Measurements from ENCODE around the gene DDX10. TPM values are rescaled to one million over a fixed set of nuclear protein-coding genes. Genes with fewer than 3 reads are reported as not detected.
"Not testable (repeated sequence)": the region's sequence is repeated elsewhere in the genome, so short reads cannot be mapped to it uniquely, and the experiment has no call there.

The DDX10 gene
- total and polyA plus RNA-seq, 2 of the 8 experiments (the other 6 are each of a cell fraction or from before 2014, with no cell fraction given) = 49.2 to 52.2 TPM

DNA sequence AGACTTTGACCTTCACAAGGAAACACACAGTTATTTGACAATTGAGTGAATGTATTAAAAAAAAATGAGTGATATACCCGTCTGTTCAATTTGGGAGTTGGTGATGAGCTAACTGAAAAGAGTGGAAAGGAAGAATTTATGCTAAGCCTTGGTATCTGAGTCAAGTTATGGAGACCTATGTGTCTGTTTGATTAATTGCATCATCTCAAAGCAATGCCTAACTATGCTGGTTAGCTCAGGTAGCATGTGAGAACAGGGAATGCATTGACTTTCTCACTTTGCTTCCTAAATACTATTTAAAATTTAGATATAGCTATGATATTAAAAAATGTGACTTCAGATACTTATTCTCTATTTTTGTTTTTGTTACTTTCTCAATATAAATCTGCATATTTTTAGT lies 110.5 kb downstream of the DDX10 start (continued):
- TF ChIP-seq TAF7 (optimal IDR thresholded peaks at IDR 0.05; ENCODE audit: borderline replicate concordance, low read depth, low read length) (no peak), POLR2A (IDR thresholded peaks at IDR 0.05; ENCODE audit: control extremely low read depth in 1 of 2, low read depth in 2 of 2, low read length in 2 of 2) (no peak), CBX8 (IDR thresholded peaks at IDR 0.05; ENCODE audit: borderline replicate concordance, low read depth, low read length) (no peak)
- TF ChIP-seq, protein P1, sequence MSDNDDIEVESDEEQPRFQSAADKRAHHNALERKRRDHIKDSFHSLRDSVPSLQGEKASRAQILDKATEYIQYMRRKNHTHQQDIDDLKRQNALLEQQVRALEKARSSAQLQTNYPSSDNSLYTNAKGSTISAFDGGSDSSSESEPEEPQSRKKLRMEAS (IDR thresholded peaks at IDR 0.05) = no peak

DNA sequence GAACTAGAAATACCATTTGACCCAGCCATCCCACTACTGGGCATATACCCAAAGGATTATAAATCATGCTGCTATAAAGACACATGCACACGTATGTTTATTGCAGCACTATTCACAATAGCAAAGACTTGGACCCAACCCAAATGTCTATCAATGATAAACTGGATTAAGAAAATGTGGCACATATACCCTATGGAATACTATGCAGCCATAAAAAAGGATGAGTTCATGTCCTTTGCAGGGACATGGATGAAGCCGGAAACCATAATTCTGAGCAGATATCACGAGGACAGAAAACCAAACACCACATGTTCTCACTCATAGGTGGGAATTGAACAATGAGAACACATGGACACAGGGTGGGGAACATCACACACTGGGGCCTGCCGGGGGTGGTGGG lies 114.3 kb downstream of the DDX10 start:
- H2BK15ac ChIP-seq (ENCODE audit: low read length); DNase-seq (ENCODE audit: low read depth in 1 of 2, low spot score in 2 of 2); H3K23me2 ChIP-seq (ENCODE audit: low read depth, low read length); H2AFZ ChIP-seq (ENCODE audit: low read length); H3K27ac ChIP-seq (ENCODE audit: low read depth, low read length); H4K20me1 ChIP-seq (replicated peaks in 1 of 2; ENCODE audit: control insufficient read depth in 1 of 2, insufficient read depth in 2 of 2, low read length in 2 of 2); H3K18ac ChIP-seq (ENCODE audit: extremely low read depth, low read length); FAIRE-seq; H2BK20ac ChIP-seq (ENCODE audit: low read length); POLR2A ChIA-PET (ENCODE audit: partially characterized antibody); H4K8ac ChIP-seq (ENCODE audit: extremely low read depth, insufficient read depth, low read length); H3K4me3 ChIP-seq (ENCODE audit: extremely low read depth in 1 of 4, insufficient read depth in 2 of 4, low read depth in 3 of 4, low read length in 4 of 4); H2BK12ac ChIP-seq (ENCODE audit: low read depth, low read length); H3K79me1 ChIP-seq (ENCODE audit: low read depth, low read length); H3K27me3 ChIP-seq (replicated peaks in 1 of 4; ENCODE audit: control insufficient read depth in 3 of 4, extremely low read depth in 1 of 4, insufficient read depth in 3 of 4, low read length in 3 of 4); H4K5ac ChIP-seq (ENCODE audit: insufficient read length, low read depth, low read length); H3K4ac ChIP-seq (replicated peaks; ENCODE audit: insufficient read length, low read depth, low read length); H2BK120ac ChIP-seq (replicated peaks; ENCODE audit: low read depth, low read length); H4K91ac ChIP-seq (replicated peaks; ENCODE audit: insufficient read length, low read length); H3K79me2 ChIP-seq (ENCODE audit: control insufficient read depth in 1 of 2, insufficient read depth in 2 of 2, low read length in 2 of 2); H3K56ac ChIP-seq (replicated peaks; ENCODE audit: insufficient read length, low read depth, low read length); H2BK5ac ChIP-seq (ENCODE audit: low read depth, low read length); H3K36me3 ChIP-seq (ENCODE audit: control insufficient read depth in 2 of 4, insufficient read depth in 4 of 4, low read length in 3 of 4); H3K9me3 ChIP-seq (ENCODE audit: insufficient read depth in 2 of 2, low read depth in 1 of 2, low read length in 1 of 2); H3K9ac ChIP-seq (replicated peaks in 1 of 4; ENCODE audit: extremely low read depth in 1 of 4, low read depth in 3 of 4, low read length in 3 of 4); H2AK5ac ChIP-seq (ENCODE audit: low read depth, low read length); H3K14ac ChIP-seq (ENCODE audit: insufficient read length); H3K23ac ChIP-seq (ENCODE audit: insufficient read length); H3K4me2 ChIP-seq (ENCODE audit: insufficient read depth in 1 of 2, low read depth in 2 of 2, low read length in 2 of 2); H3K4me1 ChIP-seq (replicated peaks in 1 of 4; ENCODE audit: control insufficient read depth in 3 of 4, insufficient read depth in 4 of 4, low read length in 3 of 4): not testable (repeated sequence)
- CTCF ChIA-PET (ENCODE audit: partially characterized antibody) = interaction anchor here (1.5 kb wide), 1 partner anchor 9 kb away, joined by 5 read pairs; no protein-coding TSS in a partner anchor
- WGBS, 2 experiments (ENCODE audit: extremely low coverage in 1 of 2, insufficient coverage in 1 of 2, insufficient read length in 1 of 2, insufficient replicate concordance in 2 of 2, low coverage in 1 of 2, low lambda C conversion rate in 2 of 2, missing lambda C conversion rate in 1 of 2) = 83% methylated on average over 4 of the region's 4 CpGs; no CpG with 5 or more reads in 1 of the 2 experiments

All from H1 (cell line).